ENCODE data around the gene PHF21A. TPM values are rescaled to one million over a fixed set of nuclear protein-coding genes. Genes with fewer than 3 reads are reported as not detected.

Gene PHF21A
- total RNA-seq, 1 experiment from 2014 or later, result 8.2 TPM

DNA sequence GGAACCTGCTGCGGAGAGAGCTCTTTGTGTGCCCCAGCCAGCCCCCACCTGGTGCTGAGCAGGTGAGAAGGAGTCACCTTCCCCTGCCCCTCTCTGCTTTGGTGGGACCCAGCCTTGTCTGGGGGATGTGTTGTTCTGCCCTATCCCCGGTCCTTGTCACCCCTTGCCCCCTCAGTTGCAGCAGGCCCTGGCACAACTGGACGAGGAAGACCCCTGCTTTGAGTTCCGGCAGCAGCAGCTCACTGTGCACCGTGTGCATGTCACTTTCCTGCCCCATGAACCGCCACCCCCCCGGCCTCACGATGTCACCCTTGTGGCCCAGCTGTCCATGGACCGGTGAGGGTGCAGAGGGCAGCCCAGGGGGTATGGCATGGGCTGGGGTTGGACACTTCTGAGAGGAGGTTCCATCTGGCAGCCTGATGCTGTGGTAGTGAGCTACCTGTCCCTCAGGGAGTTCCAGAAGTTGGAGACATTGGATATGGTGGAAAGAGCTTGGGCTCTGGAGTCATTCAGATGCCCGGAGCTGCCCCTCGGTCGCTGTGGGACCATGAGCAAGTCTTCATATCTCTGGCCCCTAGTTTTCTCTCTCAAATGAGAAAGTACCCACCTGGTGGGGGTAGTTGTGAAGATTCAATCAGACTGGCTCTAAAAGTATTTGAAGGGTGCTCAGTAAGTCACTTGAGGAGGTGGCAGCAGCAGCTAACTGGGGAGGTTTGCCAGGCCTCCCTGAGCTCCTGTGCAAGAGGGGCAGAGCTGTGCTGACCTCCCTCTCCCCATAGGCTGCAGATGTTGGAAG is 194.5 kb downstream of the PHF21A start:
- DNase-seq (no peak), ATAC-seq (no peak)
- Histone ChIP-seq H3K9ac (ENCODE audit: low read length) (no peak overlapping the region), H3F3A (ENCODE audit: low read length, unreplicated experiment) (no peaks in the 10 kb centered on the region), H3K9me2 (replicated peaks; ENCODE audit: low read length) (no peaks in the 10 kb centered on the region), H2AFZ (ENCODE audit: low read length) (no peak overlapping the region), H3K36me3 (ENCODE audit: low read depth, low read length) (no peaks in the 10 kb centered on the region), H4K20me1 (ENCODE audit: low read length) (no peaks in the 10 kb centered on the region), H3K4me2 (ENCODE audit: low read length) (no peak overlapping the region), H3K4me1 (ENCODE audit: insufficient read depth, low read length) (peaks cover 7% of the 10 kb centered on the region; the same call in 1 of the 2 replicates), H3K4me3 (ENCODE audit: low read length) (no peak overlapping the region), H3K79me2 (ENCODE audit: low read length) (peaks cover 5% of the 10 kb centered on the region; the same call in 1 of the 2 replicates), H3K9me3 (ENCODE audit: low read length) (no peaks in the 10 kb centered on the region), H3K27ac (ENCODE audit: low read length) (no peak overlapping the region), H3K27me3 (ENCODE audit: low read length) (no peaks in the 10 kb centered on the region)
- POLR2A ChIA-PET (ENCODE audit: unreplicated experiment), result no interaction called here
- TF ChIP-seq EZH2 (IDR thresholded peaks at IDR 0.05; ENCODE audit: low read length, unreplicated experiment) (no peak), EZH2phosphoT487 (IDR thresholded peaks at IDR 0.05; ENCODE audit: borderline replicate concordance, low read length) (no peak)
- TF ChIP-seq, protein P1, sequence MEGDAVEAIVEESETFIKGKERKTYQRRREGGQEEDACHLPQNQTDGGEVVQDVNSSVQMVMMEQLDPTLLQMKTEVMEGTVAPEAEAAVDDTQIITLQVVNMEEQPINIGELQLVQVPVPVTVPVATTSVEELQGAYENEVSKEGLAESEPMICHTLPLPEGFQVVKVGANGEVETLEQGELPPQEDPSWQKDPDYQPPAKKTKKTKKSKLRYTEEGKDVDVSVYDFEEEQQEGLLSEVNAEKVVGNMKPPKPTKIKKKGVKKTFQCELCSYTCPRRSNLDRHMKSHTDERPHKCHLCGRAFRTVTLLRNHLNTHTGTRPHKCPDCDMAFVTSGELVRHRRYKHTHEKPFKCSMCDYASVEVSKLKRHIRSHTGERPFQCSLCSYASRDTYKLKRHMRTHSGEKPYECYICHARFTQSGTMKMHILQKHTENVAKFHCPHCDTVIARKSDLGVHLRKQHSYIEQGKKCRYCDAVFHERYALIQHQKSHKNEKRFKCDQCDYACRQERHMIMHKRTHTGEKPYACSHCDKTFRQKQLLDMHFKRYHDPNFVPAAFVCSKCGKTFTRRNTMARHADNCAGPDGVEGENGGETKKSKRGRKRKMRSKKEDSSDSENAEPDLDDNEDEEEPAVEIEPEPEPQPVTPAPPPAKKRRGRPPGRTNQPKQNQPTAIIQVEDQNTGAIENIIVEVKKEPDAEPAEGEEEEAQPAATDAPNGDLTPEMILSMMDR (conservative IDR thresholded peaks at IDR 0.05; ENCODE audit: low read depth, low read length), result no peak
- intact Hi-C loops (cut with micrococcal nuclease), result no loop called here
- BruUV-seq (replicated peaks), result no TSS peak
- CTCF ChIA-PET, result no interaction called here

DNA sequence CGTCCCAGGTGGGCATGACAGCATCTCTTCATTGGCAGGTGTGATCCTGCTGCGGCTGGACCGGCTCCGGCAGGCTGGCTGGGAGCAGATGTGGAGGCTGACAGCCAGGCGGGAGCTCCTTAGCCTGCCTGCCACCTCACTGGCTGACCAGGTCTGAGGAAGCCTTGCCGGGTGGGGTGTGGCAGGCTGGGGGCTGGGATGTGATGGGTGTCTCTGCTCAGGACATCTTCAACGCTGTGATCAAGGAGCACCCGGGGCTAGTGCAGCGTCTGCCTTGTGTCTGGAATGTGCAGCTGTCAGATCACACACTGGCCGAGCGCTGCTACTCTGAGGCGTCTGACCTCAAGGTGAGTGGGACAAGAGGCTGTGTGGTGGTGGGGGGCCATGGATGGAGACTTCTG is 195.3 kb downstream of the PHF21A start:
- no peak overlapping the region for H3K9ac ChIP-seq (ENCODE audit: low read length)
- no peaks in the 10 kb centered on the region for H4K20me1 ChIP-seq (ENCODE audit: low read length)
- peaks cover 7% of the 10 kb centered on the region; the same call in 1 of the 2 replicates for H3K4me1 ChIP-seq (ENCODE audit: insufficient read depth, low read length)
- H3K9me2 ChIP-seq (replicated peaks; ENCODE audit: low read length), result no peaks in the 10 kb centered on the region
- H3K27me3 ChIP-seq (ENCODE audit: low read length), result no peaks in the 10 kb centered on the region
- ATAC-seq, result no peak
- no peak overlapping the region for H3K27ac ChIP-seq (ENCODE audit: low read length)
- no peaks in the 10 kb centered on the region for H3F3A ChIP-seq (ENCODE audit: low read length, unreplicated experiment)
- no peak for DNase-seq
- H3K4me2 ChIP-seq (ENCODE audit: low read length), result no peak overlapping the region
- no peak overlapping the region for H3K4me3 ChIP-seq (ENCODE audit: low read length)
- CTCF ChIA-PET, result no interaction called here
- TF ChIP-seq EZH2phosphoT487 (IDR thresholded peaks at IDR 0.05; ENCODE audit: borderline replicate concordance, low read length) (no peak), EZH2 (IDR thresholded peaks at IDR 0.05; ENCODE audit: low read length, unreplicated experiment) (no peak)
- TF ChIP-seq, protein P1 (conservative IDR thresholded peaks at IDR 0.05; ENCODE audit: low read depth, low read length), result no peak
- no TSS peak for BruUV-seq (replicated peaks)
- H3K36me3 ChIP-seq (ENCODE audit: low read depth, low read length), result no peaks in the 10 kb centered on the region
- H3K79me2 ChIP-seq (ENCODE audit: low read length), result peaks cover 5% of the 10 kb centered on the region; the same call in 1 of the 2 replicates
- no peak overlapping the region for H2AFZ ChIP-seq (ENCODE audit: low read length)
- intact Hi-C loops (cut with micrococcal nuclease), result no loop called here
- POLR2A ChIA-PET (ENCODE audit: unreplicated experiment), result interaction anchor here (0.6 kb wide), 1 partner anchor 317 kb away, joined by 3 read pairs; no protein-coding TSS in a partner anchor
- H3K9me3 ChIP-seq (ENCODE audit: low read length), result no peaks in the 10 kb centered on the region

DNA sequence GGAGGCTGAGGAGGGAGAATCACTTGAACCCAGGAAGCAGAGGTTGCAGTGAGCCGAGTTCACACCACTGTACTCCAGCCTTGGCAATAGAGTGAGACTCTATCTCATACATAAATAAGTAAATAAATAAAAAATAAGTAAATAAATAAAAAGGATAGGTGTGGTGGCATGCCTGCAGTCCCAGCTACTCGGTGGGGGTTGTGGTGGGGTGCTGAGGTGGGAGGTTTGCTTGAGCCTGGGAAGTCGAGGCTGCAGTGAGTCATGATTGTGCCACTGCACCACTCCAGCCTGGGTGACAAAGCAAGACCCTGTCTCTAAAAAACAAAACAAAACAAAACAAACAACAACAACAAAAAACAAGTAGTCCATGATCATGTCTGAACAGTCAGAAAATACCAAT is 195.7 kb downstream of the PHF21A start:
- no peak overlapping the region for H3K27ac ChIP-seq (ENCODE audit: low read length)
- no peaks in the 10 kb centered on the region for H3K27me3 ChIP-seq (ENCODE audit: low read length)
- no peaks in the 10 kb centered on the region for H3K9me2 ChIP-seq (replicated peaks; ENCODE audit: low read length)
- H3K9ac ChIP-seq (ENCODE audit: low read length), result no peak overlapping the region
- CTCF ChIA-PET, result no interaction called here
- H3K4me1 ChIP-seq (ENCODE audit: insufficient read depth, low read length), result peaks cover 7% of the 10 kb centered on the region; the same call in 1 of the 2 replicates
- no peak overlapping the region for H3K4me3 ChIP-seq (ENCODE audit: low read length)
- H2AFZ ChIP-seq (ENCODE audit: low read length), result no peak overlapping the region
- DNase-seq (no peak), ATAC-seq (no peak)
- H3K4me2 ChIP-seq (ENCODE audit: low read length), result no peak overlapping the region
- TF ChIP-seq, protein P1 (conservative IDR thresholded peaks at IDR 0.05; ENCODE audit: low read depth, low read length), result no peak
- TF ChIP-seq EZH2 (IDR thresholded peaks at IDR 0.05; ENCODE audit: low read length, unreplicated experiment) (no peak), EZH2phosphoT487 (IDR thresholded peaks at IDR 0.05; ENCODE audit: borderline replicate concordance, low read length) (no peak)
- no peaks in the 10 kb centered on the region for H4K20me1 ChIP-seq (ENCODE audit: low read length)
- H3K36me3 ChIP-seq (ENCODE audit: low read depth, low read length), result no peaks in the 10 kb centered on the region
- H3F3A ChIP-seq (ENCODE audit: low read length, unreplicated experiment), result no peaks in the 10 kb centered on the region
- POLR2A ChIA-PET (ENCODE audit: unreplicated experiment), result interaction anchor here (0.6 kb wide), 1 partner anchor 318 kb away, joined by 3 read pairs; no protein-coding TSS in a partner anchor
- H3K9me3 ChIP-seq (ENCODE audit: low read length), result no peaks in the 10 kb centered on the region
- H3K79me2 ChIP-seq (ENCODE audit: low read length), result peaks cover 5% of the 10 kb centered on the region; the same call in 1 of the 2 replicates
- intact Hi-C loops (cut with micrococcal nuclease), result no loop called here
- BruUV-seq (replicated peaks), result no TSS peak
